Karpas-422 (cell line): ENCODE results near the gene SLC4A1. TPM values are rescaled to one million over a fixed set of nuclear protein-coding genes. Genes with fewer than 3 reads are reported as not detected.

Experiments
- DNase-seq: peaks from one replicate; pipeline ENCODE4 v3.0.0-alpha.2; 2015
- H2AFZ ChIP-seq: fragments of 200-600 bp; sonication (generic); 2 replicates; pipeline ENCODE4 v1.6.1; 2014; ENCODE audit warnings: antibody characterized with exemption, low read length, mixed read lengths
- H3K27ac ChIP-seq: fragments of 200-600 bp; sonication (generic); 2 replicates; pipeline ENCODE4 v1.5.1; 2014; ENCODE audit warnings: mild to moderate bottlenecking, low read length, moderate library complexity
- H3K27me3 ChIP-seq: fragments of 200-600 bp; sonication (generic); 2 replicates; pipeline ENCODE4 v1.6.1; 2014; ENCODE audit warnings: low read length, mixed read lengths
- H3K36me3 ChIP-seq: fragments of 200-600 bp; sonication (generic); 2 replicates; pipeline ENCODE4 v1.6.1; 2014; ENCODE audit warnings: low read length, mixed read lengths; ENCODE audit not compliant: insufficient read depth
- H3K4me1 ChIP-seq: fragments of 200-600 bp; sonication (generic); 2 replicates; pipeline ENCODE4 v1.6.1; 2014; ENCODE audit warnings: mild to moderate bottlenecking, low read length, mixed read lengths
- H3K4me2 ChIP-seq: fragments of 200-600 bp; sonication (generic); 2 replicates; pipeline ENCODE4 v1.6.1; 2014; ENCODE audit warnings: low read length, low read depth, mild to moderate bottlenecking; ENCODE audit not compliant: poor library complexity, severe bottlenecking
- H3K4me3 ChIP-seq: fragments of 200-600 bp; sonication (generic); 2 replicates; pipeline ENCODE4 v1.5.1; 2014; ENCODE audit warnings: mild to moderate bottlenecking, antibody characterized with exemption, low read length, mixed read lengths
- H3K79me2 ChIP-seq: fragments of 200-600 bp; sonication (generic); 2 replicates; pipeline ENCODE4 v1.6.1; 2014; ENCODE audit warnings: mild to moderate bottlenecking, low read length, mixed read lengths
- H3K9ac ChIP-seq: fragments of 200-600 bp; sonication (generic); 2 replicates; pipeline ENCODE4 v1.6.0; 2014; ENCODE audit warnings: low read length
- H3K9me2 ChIP-seq: fragments of 200-600 bp; sonication (generic), shearing (Covaris generic); replicated peaks from 2 replicates; pipeline ENCODE4 v1.6.0; 2014; ENCODE audit warnings: mild to moderate bottlenecking, low read length, moderate library complexity; ENCODE audit not compliant: insufficient read depth
- H3K9me3 ChIP-seq: fragments of 300-700, 200-600 bp; sonication (generic); 2 replicates; pipeline ENCODE4 v1.6.1; 2014; ENCODE audit warnings: low read length, mixed read lengths
- H4K20me1 ChIP-seq: fragments of 200-600 bp; sonication (generic); 2 replicates; pipeline ENCODE4 v1.6.1; 2014; ENCODE audit warnings: mild to moderate bottlenecking, antibody characterized with exemption, low read length, low read depth; ENCODE audit not compliant: insufficient read depth
- total RNA-seq: library from RNA; depleted of rRNA; stranded (reverse); fragments of >200 nt; shearing (Covaris generic); gene quantifications from 2 replicates; pipeline ENCODE4 v1.2.3, GENCODE V29; 2014; ENCODE audit warnings: low replicate concordance

The SLC4A1 gene
- total RNA-seq, 1 experiment from 2014 or later: 0.19 TPM

DNA sequence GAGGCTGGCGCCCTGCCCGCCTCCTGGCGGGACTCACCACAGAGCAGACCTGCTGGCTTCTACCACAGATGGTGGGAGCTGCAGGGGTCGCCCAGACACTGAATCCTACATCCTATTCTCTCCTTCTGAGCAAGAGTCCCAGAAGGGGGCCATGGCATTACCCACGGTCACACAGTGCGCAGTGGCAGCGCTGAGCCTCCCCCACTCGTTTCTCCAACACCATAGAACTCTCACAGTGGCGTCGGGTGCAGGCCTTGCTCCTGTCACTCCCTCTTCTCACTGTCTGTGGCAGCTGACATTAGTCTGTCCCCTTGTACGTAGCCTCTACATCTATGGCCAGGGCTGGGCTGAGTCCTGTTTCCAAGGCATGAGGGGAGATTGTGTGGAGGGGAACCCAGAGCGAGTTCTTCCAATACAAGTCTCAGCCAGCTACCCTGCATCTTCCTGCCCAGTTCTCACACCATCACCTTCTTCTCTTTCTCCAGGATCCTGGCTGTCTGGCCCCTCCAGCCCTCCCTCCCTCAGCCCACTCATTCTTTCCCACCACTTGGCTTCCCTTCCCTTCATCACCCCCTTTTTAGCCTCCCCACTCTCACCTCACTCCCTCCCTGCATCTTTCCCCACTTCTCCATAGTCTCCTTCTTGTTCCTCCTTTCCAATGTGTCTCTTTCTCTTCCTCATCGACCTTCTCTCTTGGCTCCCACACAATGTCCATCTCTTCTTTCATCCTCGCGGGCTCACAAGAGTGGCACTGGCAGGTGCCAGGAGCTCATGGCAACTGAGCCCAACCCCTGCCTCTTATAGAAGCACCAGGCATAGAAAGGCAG, 54.3 kb downstream of the SLC4A1 start:
- no peak overlapping the region for H2AFZ ChIP-seq
- no peak overlapping the region for H3K4me3 ChIP-seq
- H3K4me1 ChIP-seq: peaks cover 35% of the 10 kb centered on the region
- no peaks in the 10 kb centered on the region for H3K9me2 ChIP-seq
- H3K36me3 ChIP-seq: peaks cover 54% of the 10 kb centered on the region
- no peaks in the 10 kb centered on the region for H3K27me3 ChIP-seq
- peaks cover 40% of the 10 kb centered on the region for H3K79me2 ChIP-seq
- no peak overlapping the region for H3K4me2 ChIP-seq
- no peak overlapping the region for H3K9ac ChIP-seq
- H3K27ac ChIP-seq: no peak overlapping the region
- H4K20me1 ChIP-seq: no peaks in the 10 kb centered on the region
- DNase-seq: no peak
- no peaks in the 10 kb centered on the region for H3K9me3 ChIP-seq

- Histone ChIP-seq H3K79me2 (peaks cover 38% of the 10 kb centered on the region), H3K9ac (no peak overlapping the region), H3K4me2 (no peak overlapping the region), H3K4me3 (no peak overlapping the region), H3K4me1 (peaks cover 33% of the 10 kb centered on the region), H3K36me3 (peaks cover 59% of the 10 kb centered on the region), H3K9me2 (no peaks in the 10 kb centered on the region), H3K9me3 (no peaks in the 10 kb centered on the region), H4K20me1 (no peaks in the 10 kb centered on the region), H3K27ac (no peak overlapping the region), H3K27me3 (no peaks in the 10 kb centered on the region), H2AFZ (no peak overlapping the region)
- DNase-seq: no peak
These were observed 55.2 kb downstream of the SLC4A1 start for GRCh38 chr17:44212507-44213402.

DNA sequence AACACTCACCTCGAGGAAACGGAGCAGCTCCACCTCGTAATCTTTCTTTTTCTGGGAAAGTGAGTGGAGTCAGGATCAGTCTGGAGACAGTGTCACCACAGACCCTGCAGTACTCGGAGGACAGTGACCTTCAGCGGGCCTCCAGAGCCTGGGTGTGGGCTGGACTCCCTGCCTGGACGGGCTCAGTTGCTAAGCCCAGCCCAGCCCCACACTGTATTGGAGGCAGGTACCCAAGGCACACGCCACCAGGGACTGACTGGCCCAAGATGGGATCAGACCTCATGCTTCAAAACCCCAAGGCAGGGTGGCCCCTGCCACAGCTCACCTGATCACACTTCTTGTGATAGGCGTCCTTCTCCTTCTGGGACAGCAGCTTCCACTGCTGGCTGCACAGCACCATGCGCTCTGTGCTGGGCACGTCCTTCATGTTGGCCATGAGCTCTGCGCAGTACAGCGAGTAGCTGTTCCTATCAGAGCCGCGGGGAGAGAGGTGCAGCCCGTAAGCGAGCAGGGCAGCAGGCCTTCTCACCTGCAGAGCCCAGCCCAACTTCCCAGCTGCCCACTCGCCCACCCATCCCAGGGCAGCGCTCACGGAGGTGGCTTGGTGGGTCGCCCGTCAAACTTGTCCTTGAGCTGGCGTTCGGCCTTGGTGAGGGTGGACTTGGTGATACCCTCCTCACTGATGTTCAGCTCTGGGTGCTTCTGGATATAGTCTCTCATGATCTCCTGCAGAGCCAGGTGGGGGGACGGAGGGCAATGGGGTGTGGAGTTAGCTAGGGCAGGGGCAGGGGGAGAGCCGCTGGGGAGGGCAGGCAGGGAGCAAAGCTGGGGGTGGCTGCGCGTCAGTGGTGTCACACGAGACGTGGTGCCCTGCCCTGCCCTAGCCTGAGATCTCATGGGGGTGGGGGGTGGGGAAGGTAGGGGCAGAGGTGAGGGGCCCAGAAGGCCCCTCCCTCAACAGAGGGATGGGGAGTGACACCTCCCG, 56.4 kb downstream of the SLC4A1 start:
- H3K27ac ChIP-seq: no peak overlapping the region
- no peaks in the 10 kb centered on the region for H3K9me3 ChIP-seq
- no peaks in the 10 kb centered on the region for H3K9me2 ChIP-seq
- H3K36me3 ChIP-seq: peaks cover 50% of the 10 kb centered on the region
- no peak overlapping the region for H2AFZ ChIP-seq
- H3K4me1 ChIP-seq: peaks cover 21% of the 10 kb centered on the region
- H3K9ac ChIP-seq: no peak overlapping the region
- DNase-seq: no peak
- no peaks in the 10 kb centered on the region for H3K27me3 ChIP-seq
- H3K4me2 ChIP-seq: peak overlapping the region; percentile 10
- peaks cover 26% of the 10 kb centered on the region for H3K79me2 ChIP-seq
- H4K20me1 ChIP-seq: no peaks in the 10 kb centered on the region
- no peak overlapping the region for H3K4me3 ChIP-seq

DNA sequence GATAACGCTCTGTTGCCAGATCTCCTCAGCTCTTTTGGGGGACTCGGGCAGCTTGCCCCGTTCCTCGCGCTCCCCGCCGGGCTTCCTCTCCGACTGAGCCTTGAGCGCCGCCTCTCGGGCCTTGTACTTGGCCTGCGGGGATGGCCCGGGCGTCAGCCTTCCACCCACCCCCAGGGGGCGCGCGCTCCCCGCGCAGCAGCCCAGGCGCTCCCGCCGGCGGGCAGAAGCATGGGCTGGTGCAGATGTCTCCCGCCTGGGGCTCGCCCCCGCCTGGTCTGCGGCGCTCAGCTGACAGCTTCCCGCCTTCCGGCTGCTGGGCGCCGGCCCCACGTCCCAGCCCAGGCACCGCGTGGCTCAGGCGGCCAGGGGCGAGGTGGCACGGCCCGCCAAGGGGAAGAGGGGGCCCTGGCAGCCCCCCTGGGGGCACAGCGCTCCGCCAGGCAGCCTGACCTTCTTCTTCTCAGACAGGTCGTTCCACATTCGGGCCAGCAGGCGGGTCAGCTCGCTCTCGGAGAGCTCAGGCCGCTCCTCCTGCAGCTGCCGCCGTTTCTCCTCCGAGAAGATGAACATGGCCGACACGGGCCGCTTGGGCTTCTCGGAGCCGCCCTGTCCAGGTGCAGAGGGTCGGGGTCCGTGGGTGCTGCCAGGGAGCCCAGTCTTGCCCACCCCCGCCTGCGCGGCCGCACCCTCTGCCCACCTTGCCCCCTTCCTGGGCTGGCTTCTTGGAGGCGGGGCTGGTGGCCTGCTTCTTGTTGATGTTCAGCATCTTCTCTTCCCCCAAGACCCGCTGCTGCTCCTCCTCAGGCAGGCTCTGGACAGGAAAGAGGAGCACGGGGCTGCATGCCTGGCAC, 57.4 kb downstream of the SLC4A1 start:
- peak overlapping the region; percentile 20; the same call in 1 of the 2 replicates for H3K4me3 ChIP-seq
- peaks cover 13% of the 10 kb centered on the region for H3K4me1 ChIP-seq
- peaks cover 40% of the 10 kb centered on the region for H3K36me3 ChIP-seq
- H3K9me2 ChIP-seq: no peaks in the 10 kb centered on the region
- H4K20me1 ChIP-seq: no peaks in the 10 kb centered on the region
- peak; percentile 96 for DNase-seq
- H3K27ac ChIP-seq: peak overlapping the region; percentile 31; the same call in 1 of the 2 replicates
- H3K79me2 ChIP-seq: peaks cover 16% of the 10 kb centered on the region
- no peak overlapping the region for H2AFZ ChIP-seq
- peak overlapping the region; percentile 39 for H3K4me2 ChIP-seq
- H3K9me3 ChIP-seq: no peaks in the 10 kb centered on the region
- H3K27me3 ChIP-seq: no peaks in the 10 kb centered on the region
- peak overlapping the region; percentile 44 for H3K9ac ChIP-seq

GRCh38 chr17:44209786-44210341, 58.1 kb downstream of the SLC4A1 start:
- Histone ChIP-seq H2AFZ (no peak overlapping the region), H3K79me2 (peaks cover 14% of the 10 kb centered on the region; the same call in 1 of the 2 replicates), H4K20me1 (no peaks in the 10 kb centered on the region), H3K36me3 (peaks cover 33% of the 10 kb centered on the region), H3K27ac (peak overlapping the region; percentile 31; the same call in 1 of the 2 replicates), H3K4me1 (peaks cover 13% of the 10 kb centered on the region), H3K9me2 (no peaks in the 10 kb centered on the region), H3K27me3 (no peaks in the 10 kb centered on the region), H3K9ac (peak overlapping the region; percentile 44), H3K4me2 (peak overlapping the region; percentile 39), H3K4me3 (peak overlapping the region; percentile 20; the same call in 1 of the 2 replicates), H3K9me3 (no peaks in the 10 kb centered on the region)
- no peak for DNase-seq

DNA sequence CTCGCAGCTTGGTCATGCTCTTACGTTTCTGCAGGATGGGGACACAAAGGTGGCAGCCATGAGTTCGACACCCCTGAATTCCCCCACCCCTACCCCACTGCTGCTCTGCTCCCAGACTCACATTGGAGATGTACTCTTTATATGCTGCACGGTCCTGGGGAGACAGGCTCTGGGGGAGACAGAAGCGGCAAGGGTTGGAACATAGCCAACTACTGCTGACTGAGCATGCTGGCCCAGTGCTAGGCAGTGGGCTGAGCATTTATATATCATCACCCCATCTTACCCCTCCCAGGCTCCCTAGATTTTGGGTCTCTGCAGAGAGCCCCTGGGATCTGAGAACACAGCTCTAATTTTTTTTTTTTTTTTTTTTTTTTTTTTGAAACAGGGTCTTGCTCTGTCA, 60.2 kb downstream of the SLC4A1 start:
- Histone ChIP-seq H2AFZ (no peak overlapping the region), H3K4me2 (no peak overlapping the region), H3K9ac (no peak overlapping the region), H3K27ac (no peak overlapping the region), H3K27me3 (no peaks in the 10 kb centered on the region), H3K36me3 (peaks cover 20% of the 10 kb centered on the region; the same call in 1 of the 2 replicates), H3K79me2 (peaks cover 14% of the 10 kb centered on the region; the same call in 1 of the 2 replicates), H3K9me2 (no peaks in the 10 kb centered on the region), H3K4me1 (peaks cover 18% of the 10 kb centered on the region), H3K9me3 (no peaks in the 10 kb centered on the region), H3K4me3 (no peak overlapping the region), H4K20me1 (no peaks in the 10 kb centered on the region)
- DNase-seq: no peak

GRCh38 chr17:44207319-44207718, 60.6 kb downstream of the SLC4A1 start:
- no peak overlapping the region for H2AFZ ChIP-seq
- H3K9me3 ChIP-seq: no peaks in the 10 kb centered on the region
- no peak overlapping the region for H3K9ac ChIP-seq
- peaks cover 14% of the 10 kb centered on the region; the same call in 1 of the 2 replicates for H3K79me2 ChIP-seq
- H3K27ac ChIP-seq: no peak overlapping the region
- H3K4me3 ChIP-seq: no peak overlapping the region
- no peaks in the 10 kb centered on the region for H3K27me3 ChIP-seq
- no peak overlapping the region for H3K4me2 ChIP-seq
- H3K4me1 ChIP-seq: peaks cover 18% of the 10 kb centered on the region
- H3K9me2 ChIP-seq: no peaks in the 10 kb centered on the region
- peaks cover 20% of the 10 kb centered on the region; the same call in 1 of the 2 replicates for H3K36me3 ChIP-seq
- no peaks in the 10 kb centered on the region for H4K20me1 ChIP-seq
- no peak for DNase-seq
